Amniotic stem cell (primary cell): ENCODE results near the gene LBHD1.
"Not testable (repeated sequence)": the region's sequence is repeated elsewhere in the genome, so short reads cannot be mapped to it uniquely, and the experiment has no call there.

Source experiments
- DNase-seq: peaks from one replicate; lab custom pipeline; 2025; lab: John Stamatoyannopoulos, UW

LBHD1 gene

GRCh38 chr11:62664405-62665074 lies 7.5 kb downstream of the LBHD1 start:
- peak; percentile 66 for DNase-seq

GRCh38 chr11:62656796-62657429 lies 15.2 kb downstream of the LBHD1 start:
- DNase-seq = no peak

- no peak for DNase-seq
Measured at GRCh38 chr11:62654297-62654696, 17.8 kb downstream of the LBHD1 start.

GRCh38 chr11:62652161-62653006 lies 19.7 kb downstream of the LBHD1 start:
- DNase-seq = no peak

- not testable (repeated sequence) for DNase-seq
Measured at GRCh38 chr11:62650283-62650682, 21.8 kb downstream of the LBHD1 start.

- DNase-seq = no peak
Measured at GRCh38 chr11:62649486-62649885, 22.6 kb downstream of the LBHD1 start.

- DNase-seq = no peak
Measured at GRCh38 chr11:62648967-62649364, 23.1 kb downstream of the LBHD1 start.

- DNase-seq = no peak
Measured at GRCh38 chr11:62648185-62648966, 23.7 kb downstream of the LBHD1 start.

GRCh38 chr11:62647609-62648005 lies 24.5 kb downstream of the LBHD1 start:
- no peak for DNase-seq

GRCh38 chr11:62646825-62647608 lies 25.1 kb downstream of the LBHD1 start:
- no peak for DNase-seq

- peak; percentile 98 for DNase-seq
Measured at GRCh38 chr11:62645946-62646824, 25.9 kb downstream of the LBHD1 start, which contains the start of gene GANAB. GANAB (minus strand) TSS chr11:62646613; CDS start chr11:62646599, 14 bp downstream.

GRCh38 chr11:62645671-62645945 lies 26.5 kb downstream of the LBHD1 start:
- no peak for DNase-seq

GRCh38 chr11:62644220-62644619 lies 27.8 kb downstream of the LBHD1 start:
- no peak for DNase-seq

GRCh38 chr11:62632492-62632891 lies 39.6 kb downstream of the LBHD1 start:
- DNase-seq = no peak

- no peak for DNase-seq
Measured at GRCh38 chr11:62627713-62628112, 44.4 kb downstream of the LBHD1 start.

- no peak for DNase-seq
Measured at GRCh38 chr11:62622476-62623089, 49.5 kb downstream of the LBHD1 start.

GRCh38 chr11:62621567-62622470 lies 50.2 kb downstream of the LBHD1 start, which contains the start of gene B3GAT3:
B3GAT3 (minus strand) TSS chr11:62621986; CDS start chr11:62621947, 39 bp downstream.
- DNase-seq = peak; percentile 92

- DNase-seq = no peak
Measured at GRCh38 chr11:62621027-62621566, 51.0 kb downstream of the LBHD1 start.
